NCI-H146 (cell line): ENCODE measurements around the gene SHB.
"Not testable (repeated sequence)": the region's sequence is repeated elsewhere in the genome, so short reads cannot be mapped to it uniquely, and the experiment has no call there.

Source experiments
- DNase-seq: peaks from one replicate; lab custom pipeline; 2025; lab: John Stamatoyannopoulos, UW

The SHB gene

GRCh38 chr9:38063363-38063707 is 5.7 kb downstream of the SHB start:
- DNase-seq, result no peak

- DNase-seq, result no peak
Measured at GRCh38 chr9:38062498-38063362, 6.3 kb downstream of the SHB start.

GRCh38 chr9:38062106-38062497 is 6.9 kb downstream of the SHB start:
- no peak for DNase-seq

- DNase-seq, result no peak
Measured at GRCh38 chr9:38061326-38061977, 7.6 kb downstream of the SHB start.

GRCh38 chr9:38060681-38061080 is 8.3 kb downstream of the SHB start:
- no peak for DNase-seq

- DNase-seq, result no peak
Measured at GRCh38 chr9:38059233-38059936, 9.6 kb downstream of the SHB start.

GRCh38 chr9:38058452-38059232 is 10.4 kb downstream of the SHB start:
- no peak for DNase-seq

GRCh38 chr9:38057416-38058195 is 11.4 kb downstream of the SHB start:
- DNase-seq, result no peak

- DNase-seq, result no peak
Measured at GRCh38 chr9:38054653-38055052, 14.4 kb downstream of the SHB start.

GRCh38 chr9:38053697-38054461 is 15.1 kb downstream of the SHB start:
- DNase-seq, result no peak

- no peak for DNase-seq
Measured at GRCh38 chr9:38051780-38052546, 17.1 kb downstream of the SHB start.

GRCh38 chr9:38048316-38048969 is 20.6 kb downstream of the SHB start:
- no peak for DNase-seq

GRCh38 chr9:38047301-38048251 is 21.5 kb downstream of the SHB start:
- DNase-seq, result peak; percentile 77

- no peak for DNase-seq
Measured at GRCh38 chr9:38046661-38047300, 22.2 kb downstream of the SHB start.

GRCh38 chr9:38045939-38046338 is 23.1 kb downstream of the SHB start:
- not testable (repeated sequence) for DNase-seq

- no peak for DNase-seq
Measured at GRCh38 chr9:38044706-38045105, 24.3 kb downstream of the SHB start.

- DNase-seq, result no peak
Measured at GRCh38 chr9:38043931-38044623, 24.9 kb downstream of the SHB start.
